H1 (cell line): Measurements from ENCODE around the gene SLC2A3. TPM values are rescaled to one million over a fixed set of nuclear protein-coding genes. Genes with fewer than 3 reads are reported as not detected.
A peak's percentile ranks its signal among the peaks of the same experiment; 100 is the strongest.

Source experiments
- SP1 ChIP-seq: IDR thresholded peaks from 2 replicates; pipeline ENCODE4 v1.6.1; 2011; ENCODE audit warnings: low read depth, low read length
- TAF1 ChIP-seq: IDR thresholded peaks from 2 replicates; pipeline ENCODE4 v1.6.1; 2011; ENCODE audit warnings: mild to moderate bottlenecking, low read depth, low read length
- TBP ChIP-seq: IDR thresholded peaks from 2 replicates; pipeline ENCODE4 v1.6.1; 2011; ENCODE audit warnings: low read depth, low read length, improper control_type of control experiment
- TCF12 ChIP-seq: IDR thresholded peaks from 2 replicates; pipeline ENCODE4 v1.6.1; 2011; ENCODE audit warnings: low read depth, mild to moderate bottlenecking, low read length
- polyA plus RNA-seq, 7 experiments: library from polyadenylated mRNA; depleted of rRNA in 3 of 7; stranded (reverse) in 5 of 7; unstranded in 2 of 7; fragments of >200 nt in 5 of 7; fragments of 200-250 nt in 2 of 7; gene quantifications; 1 replicate in 5 of 7; 2 replicates in 1 of 7; 4 replicates in 1 of 7; pipeline versions ENCODE4 v1.2.1 to v1.2.3, GENCODE V29; 2011 to 2013; ENCODE audit warnings: missing spikeins in 2 of 7, mixed read lengths in 2 of 7
- total RNA-seq: library from RNA; stranded (reverse); fragmentation: NEBNext Ultra II Directional; extraction: Animal tissue kit (Norgen Biotek cat#: 25700); gene quantifications from 2 replicates; pipeline ENCODE4 v1.2.1, GENCODE V29; 2021
- TF ChIP-seq, protein P1 (sequence below): fragments of 300-600 bp; sonication (generic); IDR thresholded peaks from 2 replicates; pipeline ENCODE4 v1.7.1; 2012; ENCODE audit warnings: low read length, moderate library complexity, mild to moderate bottlenecking, inconsistent platforms; ENCODE audit not compliant: insufficient replicate concordance

Gene SLC2A3
- total and polyA plus RNA-seq, 2 of the 8 experiments (the other 6 are each of a cell fraction or from before 2014, with no cell fraction given) = 417 to 688 TPM

DNA sequence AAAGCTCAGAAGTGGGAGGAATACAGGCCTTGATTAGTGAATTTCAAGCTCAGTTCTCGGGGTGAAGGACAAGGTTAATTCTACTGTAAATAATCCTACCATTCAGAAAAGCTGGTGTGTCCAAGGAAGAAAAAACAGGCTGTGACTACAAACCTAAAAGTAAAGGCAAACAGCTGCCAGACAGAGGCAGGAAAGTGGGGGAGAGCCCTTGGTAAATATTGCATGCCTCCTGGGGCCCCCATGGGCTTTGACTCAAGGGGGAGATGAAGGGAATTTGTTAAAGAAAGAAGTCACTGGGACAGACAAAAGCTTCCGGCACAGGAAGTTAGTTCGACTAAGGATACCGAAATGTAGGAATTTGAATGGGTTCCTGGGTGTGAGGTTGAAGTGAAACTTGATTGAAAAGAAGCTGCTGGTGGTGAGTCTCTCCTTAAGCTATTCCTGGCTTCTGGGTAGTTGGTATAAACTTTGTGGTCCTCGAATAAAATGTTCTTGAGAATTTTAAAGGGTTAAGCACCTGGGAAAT is 30.3 kb downstream of the SLC2A3 start (continued):
- TF ChIP-seq, protein P1, sequence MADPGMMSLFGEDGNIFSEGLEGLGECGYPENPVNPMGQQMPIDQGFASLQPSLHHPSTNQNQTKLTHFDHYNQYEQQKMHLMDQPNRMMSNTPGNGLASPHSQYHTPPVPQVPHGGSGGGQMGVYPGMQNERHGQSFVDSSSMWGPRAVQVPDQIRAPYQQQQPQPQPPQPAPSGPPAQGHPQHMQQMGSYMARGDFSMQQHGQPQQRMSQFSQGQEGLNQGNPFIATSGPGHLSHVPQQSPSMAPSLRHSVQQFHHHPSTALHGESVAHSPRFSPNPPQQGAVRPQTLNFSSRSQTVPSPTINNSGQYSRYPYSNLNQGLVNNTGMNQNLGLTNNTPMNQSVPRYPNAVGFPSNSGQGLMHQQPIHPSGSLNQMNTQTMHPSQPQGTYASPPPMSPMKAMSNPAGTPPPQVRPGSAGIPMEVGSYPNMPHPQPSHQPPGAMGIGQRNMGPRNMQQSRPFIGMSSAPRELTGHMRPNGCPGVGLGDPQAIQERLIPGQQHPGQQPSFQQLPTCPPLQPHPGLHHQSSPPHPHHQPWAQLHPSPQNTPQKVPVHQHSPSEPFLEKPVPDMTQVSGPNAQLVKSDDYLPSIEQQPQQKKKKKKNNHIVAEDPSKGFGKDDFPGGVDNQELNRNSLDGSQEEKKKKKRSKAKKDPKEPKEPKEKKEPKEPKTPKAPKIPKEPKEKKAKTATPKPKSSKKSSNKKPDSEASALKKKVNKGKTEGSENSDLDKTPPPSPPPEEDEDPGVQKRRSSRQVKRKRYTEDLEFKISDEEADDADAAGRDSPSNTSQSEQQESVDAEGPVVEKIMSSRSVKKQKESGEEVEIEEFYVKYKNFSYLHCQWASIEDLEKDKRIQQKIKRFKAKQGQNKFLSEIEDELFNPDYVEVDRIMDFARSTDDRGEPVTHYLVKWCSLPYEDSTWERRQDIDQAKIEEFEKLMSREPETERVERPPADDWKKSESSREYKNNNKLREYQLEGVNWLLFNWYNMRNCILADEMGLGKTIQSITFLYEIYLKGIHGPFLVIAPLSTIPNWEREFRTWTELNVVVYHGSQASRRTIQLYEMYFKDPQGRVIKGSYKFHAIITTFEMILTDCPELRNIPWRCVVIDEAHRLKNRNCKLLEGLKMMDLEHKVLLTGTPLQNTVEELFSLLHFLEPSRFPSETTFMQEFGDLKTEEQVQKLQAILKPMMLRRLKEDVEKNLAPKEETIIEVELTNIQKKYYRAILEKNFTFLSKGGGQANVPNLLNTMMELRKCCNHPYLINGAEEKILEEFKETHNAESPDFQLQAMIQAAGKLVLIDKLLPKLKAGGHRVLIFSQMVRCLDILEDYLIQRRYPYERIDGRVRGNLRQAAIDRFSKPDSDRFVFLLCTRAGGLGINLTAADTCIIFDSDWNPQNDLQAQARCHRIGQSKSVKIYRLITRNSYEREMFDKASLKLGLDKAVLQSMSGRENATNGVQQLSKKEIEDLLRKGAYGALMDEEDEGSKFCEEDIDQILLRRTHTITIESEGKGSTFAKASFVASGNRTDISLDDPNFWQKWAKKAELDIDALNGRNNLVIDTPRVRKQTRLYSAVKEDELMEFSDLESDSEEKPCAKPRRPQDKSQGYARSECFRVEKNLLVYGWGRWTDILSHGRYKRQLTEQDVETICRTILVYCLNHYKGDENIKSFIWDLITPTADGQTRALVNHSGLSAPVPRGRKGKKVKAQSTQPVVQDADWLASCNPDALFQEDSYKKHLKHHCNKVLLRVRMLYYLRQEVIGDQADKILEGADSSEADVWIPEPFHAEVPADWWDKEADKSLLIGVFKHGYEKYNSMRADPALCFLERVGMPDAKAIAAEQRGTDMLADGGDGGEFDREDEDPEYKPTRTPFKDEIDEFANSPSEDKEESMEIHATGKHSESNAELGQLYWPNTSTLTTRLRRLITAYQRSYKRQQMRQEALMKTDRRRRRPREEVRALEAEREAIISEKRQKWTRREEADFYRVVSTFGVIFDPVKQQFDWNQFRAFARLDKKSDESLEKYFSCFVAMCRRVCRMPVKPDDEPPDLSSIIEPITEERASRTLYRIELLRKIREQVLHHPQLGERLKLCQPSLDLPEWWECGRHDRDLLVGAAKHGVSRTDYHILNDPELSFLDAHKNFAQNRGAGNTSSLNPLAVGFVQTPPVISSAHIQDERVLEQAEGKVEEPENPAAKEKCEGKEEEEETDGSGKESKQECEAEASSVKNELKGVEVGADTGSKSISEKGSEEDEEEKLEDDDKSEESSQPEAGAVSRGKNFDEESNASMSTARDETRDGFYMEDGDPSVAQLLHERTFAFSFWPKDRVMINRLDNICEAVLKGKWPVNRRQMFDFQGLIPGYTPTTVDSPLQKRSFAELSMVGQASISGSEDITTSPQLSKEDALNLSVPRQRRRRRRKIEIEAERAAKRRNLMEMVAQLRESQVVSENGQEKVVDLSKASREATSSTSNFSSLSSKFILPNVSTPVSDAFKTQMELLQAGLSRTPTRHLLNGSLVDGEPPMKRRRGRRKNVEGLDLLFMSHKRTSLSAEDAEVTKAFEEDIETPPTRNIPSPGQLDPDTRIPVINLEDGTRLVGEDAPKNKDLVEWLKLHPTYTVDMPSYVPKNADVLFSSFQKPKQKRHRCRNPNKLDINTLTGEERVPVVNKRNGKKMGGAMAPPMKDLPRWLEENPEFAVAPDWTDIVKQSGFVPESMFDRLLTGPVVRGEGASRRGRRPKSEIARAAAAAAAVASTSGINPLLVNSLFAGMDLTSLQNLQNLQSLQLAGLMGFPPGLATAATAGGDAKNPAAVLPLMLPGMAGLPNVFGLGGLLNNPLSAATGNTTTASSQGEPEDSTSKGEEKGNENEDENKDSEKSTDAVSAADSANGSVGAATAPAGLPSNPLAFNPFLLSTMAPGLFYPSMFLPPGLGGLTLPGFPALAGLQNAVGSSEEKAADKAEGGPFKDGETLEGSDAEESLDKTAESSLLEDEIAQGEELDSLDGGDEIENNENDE = peak; percentile 60
- TF ChIP-seq TBP (0 out of 2 replicates have a peak, but pooled peaks have one; percentile 24), TCF12 (0 out of 2 replicates have a peak, but pooled peaks have one; percentile 8), TAF1 (0 out of 2 replicates have a peak, but pooled peaks have one; percentile 44), SP1 (peak; percentile 69; the same call in 1 of the 2 replicates)
